ENCODE data around the gene CRY2.
A peak's percentile ranks its signal among the peaks of the same experiment; 100 is the strongest.

CRY2 gene

GRCh38 chr11:45913514-45913913 is 66.2 kb downstream of the CRY2 start:
- DNase-seq (ENCODE audit: low read depth), result no peak
- H3K4me3 ChIP-seq (ENCODE audit: low read depth, low read length), result no peak overlapping the region
- TF ChIP-seq POLR2A (IDR thresholded peaks at IDR 0.05; ENCODE audit: extremely low read depth, insufficient read length) (no peak), MAX (IDR thresholded peaks at IDR 0.05; ENCODE audit: low read depth, low read length) (no peak), CTCF (IDR thresholded peaks at IDR 0.05; ENCODE audit: low read depth, low read length) (no peak)

- no peak for DNase-seq (ENCODE audit: low read depth)
- H3K4me3 ChIP-seq (ENCODE audit: low read depth, low read length), result no peak overlapping the region
- TF ChIP-seq MYC (IDR thresholded peaks at IDR 0.05; ENCODE audit: low read depth, low read length) (no peak), MAX (IDR thresholded peaks at IDR 0.05; ENCODE audit: low read depth, low read length) (no peak), CTCF (IDR thresholded peaks at IDR 0.05; ENCODE audit: low read depth, low read length) (no peak), POLR2A (IDR thresholded peaks at IDR 0.05; ENCODE audit: extremely low read depth, insufficient read length) (no peak)
Measured at GRCh38 chr11:45913942-45914635, 66.8 kb downstream of the CRY2 start.

- TF ChIP-seq MAX (IDR thresholded peaks at IDR 0.05; ENCODE audit: low read depth, low read length) (no peak), MYC (IDR thresholded peaks at IDR 0.05; ENCODE audit: low read depth, low read length) (no peak), POLR2A (IDR thresholded peaks at IDR 0.05; ENCODE audit: extremely low read depth, insufficient read length) (no peak), CTCF (IDR thresholded peaks at IDR 0.05; ENCODE audit: low read depth, low read length) (no peak)
- H3K4me3 ChIP-seq (ENCODE audit: low read depth, low read length), result no peak overlapping the region
- DNase-seq (ENCODE audit: low read depth), result no peak
Measured at GRCh38 chr11:45915446-45915845, 68.2 kb downstream of the CRY2 start.

- H3K4me3 ChIP-seq (ENCODE audit: low read depth, low read length), result peak overlapping the region; percentile 90
- TF ChIP-seq POLR2A (IDR thresholded peaks at IDR 0.05; ENCODE audit: extremely low read depth, insufficient read length) (no peak), MAX (IDR thresholded peaks at IDR 0.05; ENCODE audit: low read depth, low read length) (no peak)
- DNase-seq (ENCODE audit: low read depth), result no peak
Measured at GRCh38 chr11:45917286-45917622, 70.0 kb downstream of the CRY2 start.

GRCh38 chr11:45917623-45918330 is 70.5 kb downstream of the CRY2 start, which contains the start of gene PEX16:
TSS of gene PEX16 (minus strand) at chr11:45917877. CDS start at chr11:45917811, 66 bp downstream.
- no peak for TF ChIP-seq CTCF (IDR thresholded peaks at IDR 0.05; ENCODE audit: low read depth, low read length)
- peak; percentile 54 for TF ChIP-seq MAX (IDR thresholded peaks at IDR 0.05; ENCODE audit: low read depth, low read length)
- TF ChIP-seq POLR2A (IDR thresholded peaks at IDR 0.05; ENCODE audit: extremely low read depth, insufficient read length), result peak; percentile 75
- peak; percentile 61; the same call in 1 of the 2 replicates for TF ChIP-seq MYC (IDR thresholded peaks at IDR 0.05; ENCODE audit: low read depth, low read length)
- peak; percentile 99 for DNase-seq (ENCODE audit: low read depth)

GRCh38 chr11:45918331-45918941 is 71.2 kb downstream of the CRY2 start:
- DNase-seq (ENCODE audit: low read depth), result peak; percentile 80
- H3K4me3 ChIP-seq (ENCODE audit: low read depth, low read length), result peak overlapping the region; percentile 90
- TF ChIP-seq POLR2A (IDR thresholded peaks at IDR 0.05; ENCODE audit: extremely low read depth, insufficient read length) (peak; percentile 63), CTCF (IDR thresholded peaks at IDR 0.05; ENCODE audit: low read depth, low read length) (no peak), MYC (IDR thresholded peaks at IDR 0.05; ENCODE audit: low read depth, low read length) (no peak), MAX (IDR thresholded peaks at IDR 0.05; ENCODE audit: low read depth, low read length) (peak; percentile 35; the same call in 1 of the 2 replicates)

More at GRCh38 chr11:45917623-45918330, 70.5 kb downstream of the CRY2 start, which contains the start of gene PEX16:
- peak within 1 kb of the TSS; percentile 90 for H3K4me3 ChIP-seq (ENCODE audit: low read depth, low read length)
